Measurements from ENCODE around the gene HIBADH. TPM values are rescaled to one million over a fixed set of nuclear protein-coding genes. Genes with fewer than 3 reads are reported as not detected.

HIBADH gene
- total RNA-seq, 1 experiment from 2014 or later: 31.2 TPM

- TF ChIP-seq POLR2AphosphoS5 (IDR thresholded peaks at IDR 0.05; ENCODE audit: low read depth, low read length): no peak
- no peak for TF ChIP-seq REST (IDR thresholded peaks at IDR 0.05; ENCODE audit: insufficient read depth in 1 of 2, low read depth in 2 of 2, low read length in 1 of 2)
- TF ChIP-seq, protein P1, sequence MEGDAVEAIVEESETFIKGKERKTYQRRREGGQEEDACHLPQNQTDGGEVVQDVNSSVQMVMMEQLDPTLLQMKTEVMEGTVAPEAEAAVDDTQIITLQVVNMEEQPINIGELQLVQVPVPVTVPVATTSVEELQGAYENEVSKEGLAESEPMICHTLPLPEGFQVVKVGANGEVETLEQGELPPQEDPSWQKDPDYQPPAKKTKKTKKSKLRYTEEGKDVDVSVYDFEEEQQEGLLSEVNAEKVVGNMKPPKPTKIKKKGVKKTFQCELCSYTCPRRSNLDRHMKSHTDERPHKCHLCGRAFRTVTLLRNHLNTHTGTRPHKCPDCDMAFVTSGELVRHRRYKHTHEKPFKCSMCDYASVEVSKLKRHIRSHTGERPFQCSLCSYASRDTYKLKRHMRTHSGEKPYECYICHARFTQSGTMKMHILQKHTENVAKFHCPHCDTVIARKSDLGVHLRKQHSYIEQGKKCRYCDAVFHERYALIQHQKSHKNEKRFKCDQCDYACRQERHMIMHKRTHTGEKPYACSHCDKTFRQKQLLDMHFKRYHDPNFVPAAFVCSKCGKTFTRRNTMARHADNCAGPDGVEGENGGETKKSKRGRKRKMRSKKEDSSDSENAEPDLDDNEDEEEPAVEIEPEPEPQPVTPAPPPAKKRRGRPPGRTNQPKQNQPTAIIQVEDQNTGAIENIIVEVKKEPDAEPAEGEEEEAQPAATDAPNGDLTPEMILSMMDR (IDR thresholded peaks at IDR 0.05): no peak
- no peak for TF ChIP-seq TCF7L2 (IDR thresholded peaks at IDR 0.05; ENCODE audit: low read depth, low read length)
- in situ Hi-C loops (cut with HindIII; ENCODE audit: low pct_unique_long_range_greater_than_20kb, low sequenced_read_pairs) (no loop called here), intact Hi-C loops (cut with micrococcal nuclease; ENCODE audit: unreplicated experiment) (no loop called here)
- ATAC-seq: no peak
- Histone ChIP-seq H3K36me3 (ENCODE audit: control insufficient read depth, insufficient read depth, low read length) (no peaks in the 10 kb centered on the region), H3K4me3 (ENCODE audit: low read depth in 2 of 2, low read length in 2 of 2) (no peak overlapping the region), H3K27me3 (ENCODE audit: control insufficient read depth, insufficient read depth, low read length) (no peaks in the 10 kb centered on the region), H3K4me1 (ENCODE audit: control insufficient read depth, insufficient read depth, low read length) (no peaks in the 10 kb centered on the region), H3K9me3 (ENCODE audit: control insufficient read depth, insufficient read depth, low read depth, low read length) (peaks cover 6% of the 10 kb centered on the region; the same call in 1 of the 2 replicates), H3K27ac (ENCODE audit: low read length) (no peak overlapping the region)
- no TSS peak for BruUV-seq (replicated peaks)
- DNase-seq (ENCODE audit: low read depth, low spot score): no peak
- CTCF ChIA-PET: no interaction called here
- POLR2A ChIA-PET: no interaction called here
These were observed 95.4 kb downstream of the HIBADH start for GRCh38 chr7:27567266-27567665.

- H3K27me3 ChIP-seq (ENCODE audit: control insufficient read depth, insufficient read depth, low read length): no peaks in the 10 kb centered on the region
- ATAC-seq: no peak
- H3K27ac ChIP-seq (ENCODE audit: low read length): no peak overlapping the region
- no TSS peak for BruUV-seq (replicated peaks)
- CTCF ChIA-PET: no interaction called here
- no peak for DNase-seq (ENCODE audit: low read depth, low spot score)
- TF ChIP-seq SIN3A (IDR thresholded peaks at IDR 0.05; ENCODE audit: borderline replicate concordance, insufficient read depth, low read depth, low read length) (no peak), REST (IDR thresholded peaks at IDR 0.05; ENCODE audit: insufficient read depth in 1 of 2, low read depth in 2 of 2, low read length in 1 of 2) (no peak), POLR2AphosphoS5 (IDR thresholded peaks at IDR 0.05; ENCODE audit: low read depth, low read length) (no peak), TCF7L2 (IDR thresholded peaks at IDR 0.05; ENCODE audit: low read depth, low read length) (no peak)
- TF ChIP-seq, protein P1 (IDR thresholded peaks at IDR 0.05): no peak
- no peak overlapping the region for H3K4me3 ChIP-seq (ENCODE audit: low read depth in 2 of 2, low read length in 2 of 2)
- no peaks in the 10 kb centered on the region for H3K4me1 ChIP-seq (ENCODE audit: control insufficient read depth, insufficient read depth, low read length)
- H3K36me3 ChIP-seq (ENCODE audit: control insufficient read depth, insufficient read depth, low read length): no peaks in the 10 kb centered on the region
- H3K9me3 ChIP-seq (ENCODE audit: control insufficient read depth, insufficient read depth, low read depth, low read length): peaks cover 6% of the 10 kb centered on the region; the same call in 1 of the 2 replicates
- intact Hi-C loops (cut with micrococcal nuclease; ENCODE audit: unreplicated experiment) (no loop called here), in situ Hi-C loops (cut with HindIII; ENCODE audit: low pct_unique_long_range_greater_than_20kb, low sequenced_read_pairs) (no loop called here)
- POLR2A ChIA-PET: interaction anchor here (0.7 kb wide), 1 partner anchor 8 kb away, joined by 3 read pairs; no protein-coding TSS in a partner anchor
These were observed 97.7 kb downstream of the HIBADH start for GRCh38 chr7:27564881-27565482.

All from Panc1 (cell line).